H9 (cell line): ENCODE measurements around the gene DGKD. TPM values are rescaled to one million over a fixed set of nuclear protein-coding genes. Genes with fewer than 3 reads are reported as not detected.

Source experiments
- DNase-seq: peaks from one replicate; pipeline ENCODE4 v3.0.0-alpha.2; 2017
- H2AFZ ChIP-seq: one replicate; pipeline ENCODE4 v1.6.1; 2013; ENCODE audit warnings: mild to moderate bottlenecking, low read length, control low read depth, moderate library complexity
- H2AK5ac ChIP-seq: 2 replicates; pipeline ENCODE4 v1.6.1; 2013; ENCODE audit warnings: low read length, control low read depth, mixed read lengths; ENCODE audit not compliant: insufficient read length
- H2BK120ac ChIP-seq: one replicate; pipeline ENCODE4 v1.6.1; 2013; ENCODE audit warnings: low read depth, mild to moderate bottlenecking, low read length, control low read depth, inconsistent platforms; ENCODE audit not compliant: poor library complexity, severe bottlenecking
- H2BK12ac ChIP-seq: 2 replicates; pipeline ENCODE4 v1.6.1; 2013; ENCODE audit warnings: low read length, control low read depth, mixed read lengths, low read depth; ENCODE audit not compliant: insufficient read length
- H2BK15ac ChIP-seq: 2 replicates; pipeline ENCODE4 v1.6.1; 2013; ENCODE audit warnings: low read depth, low read length, control low read depth
- H2BK20ac ChIP-seq: one replicate; pipeline ENCODE4 v1.6.1; 2013; ENCODE audit warnings: low read depth, mild to moderate bottlenecking, low read length, control low read depth, inconsistent platforms; ENCODE audit not compliant: poor library complexity, severe bottlenecking
- H2BK5ac ChIP-seq: 2 replicates; pipeline ENCODE4 v1.6.1; 2013; ENCODE audit warnings: low read length, control low read depth, mixed read lengths; ENCODE audit not compliant: insufficient read length
- H3K14ac ChIP-seq: 2 replicates; pipeline ENCODE4 v1.6.1; 2013; ENCODE audit warnings: low read length, control low read depth; ENCODE audit not compliant: insufficient read depth
- H3K18ac ChIP-seq: 2 replicates; pipeline ENCODE4 v1.6.1; 2013; ENCODE audit warnings: low read depth, mild to moderate bottlenecking, mixed read lengths, low read length, control low read depth; ENCODE audit not compliant: insufficient read length
- H3K23ac ChIP-seq: 2 replicates; pipeline ENCODE4 v1.6.1; 2013; ENCODE audit warnings: low read length, control low read depth, mixed read lengths, low read depth; ENCODE audit not compliant: insufficient read length
- H3K23me2 ChIP-seq: 2 replicates; pipeline ENCODE4 v1.6.1; 2013; ENCODE audit warnings: low read depth, mild to moderate bottlenecking, mixed read lengths, low read length, control low read depth; ENCODE audit not compliant: insufficient read length, poor library complexity, severe bottlenecking
- H3K27ac ChIP-seq: 2 replicates; pipeline ENCODE4 v1.5.1; 2013; ENCODE audit warnings: low read length, control low read depth, mixed read lengths, low read depth; ENCODE audit not compliant: insufficient read length
- H3K27me3 ChIP-seq: 2 replicates; pipeline ENCODE4 v1.6.1; 2013; ENCODE audit warnings: low read length, control low read depth, inconsistent platforms; ENCODE audit not compliant: insufficient read depth
- H3K4ac ChIP-seq: 2 replicates; pipeline ENCODE4 v1.6.1; 2013; ENCODE audit warnings: low read depth, mild to moderate bottlenecking, control low read depth, inconsistent platforms, low read length, moderate library complexity
- H3K4me1 ChIP-seq: 2 replicates; pipeline ENCODE4 v1.6.1; 2013; ENCODE audit warnings: low read length, control low read depth, inconsistent platforms; ENCODE audit not compliant: insufficient read depth
- H3K4me2 ChIP-seq: 2 replicates; pipeline ENCODE4 v1.6.1; 2013; ENCODE audit warnings: low read length, control low read depth, mixed read lengths; ENCODE audit not compliant: insufficient read length, insufficient read depth
- H3K56ac ChIP-seq: 2 replicates; pipeline ENCODE4 v1.6.1; 2013; ENCODE audit warnings: low read depth, mild to moderate bottlenecking, mixed read lengths, low read length, control low read depth; ENCODE audit not compliant: insufficient read length
- H3K79me1 ChIP-seq: 2 replicates; pipeline ENCODE4 v1.6.1; 2013; ENCODE audit warnings: low read depth, mild to moderate bottlenecking, moderate library complexity, low read length, control low read depth, inconsistent platforms; ENCODE audit not compliant: insufficient read depth, poor library complexity, severe bottlenecking
- H3K79me2 ChIP-seq: 2 replicates; pipeline ENCODE4 v1.6.1; 2013; ENCODE audit warnings: low read length, control low read depth, inconsistent platforms; ENCODE audit not compliant: insufficient read depth
- H3K9ac ChIP-seq: 2 replicates; pipeline ENCODE4 v1.6.1; 2013; ENCODE audit warnings: low read length, control low read depth, mixed read lengths; ENCODE audit not compliant: insufficient read length; ENCODE audit errors: extremely low read depth
- H3K9me3 ChIP-seq: one replicate; pipeline ENCODE4 v1.6.1; 2013; ENCODE audit warnings: low read depth, low read length, inconsistent platforms; ENCODE audit not compliant: control insufficient read depth
- H3T11ph ChIP-seq: one replicate; pipeline ENCODE4 v1.6.1; 2013; ENCODE audit warnings: mild to moderate bottlenecking, low read length, control low read depth, inconsistent platforms
- H4K20me1 ChIP-seq: one replicate; pipeline ENCODE4 v1.6.1; 2013; ENCODE audit not compliant: control insufficient read depth, insufficient read length, insufficient read depth
- H4K5ac ChIP-seq: 2 replicates; pipeline ENCODE4 v1.6.1; 2013; ENCODE audit warnings: low read depth, mild to moderate bottlenecking, mixed read lengths, low read length, control low read depth; ENCODE audit not compliant: insufficient read length
- H4K8ac ChIP-seq: replicated peaks from 2 replicates; pipeline ENCODE4 v1.6.1; 2013; ENCODE audit warnings: low read length, control low read depth, mixed read lengths, low read depth; ENCODE audit not compliant: insufficient read length
- H4K91ac ChIP-seq: 2 replicates; pipeline ENCODE4 v1.6.1; 2013; ENCODE audit warnings: low read depth, mild to moderate bottlenecking, moderate library complexity, mixed read lengths, low read length, control low read depth; ENCODE audit not compliant: insufficient read length
- H3K27ac Mint-ChIP-seq, 3 experiments: 2 replicates in 2 of 3; 3 replicates in 1 of 3; pipeline ENCODE4 v1.8.0; 2020 to 2021; ENCODE audit warnings: mixed read lengths in 3 of 3, mild to moderate bottlenecking in 1 of 3, moderate library complexity in 1 of 3
- H3K27me3 Mint-ChIP-seq: 2 replicates; pipeline ENCODE4 v1.8.0; 2021; ENCODE audit warnings: low read depth, mild to moderate bottlenecking, moderate library complexity, mixed read lengths
- H3K36me3 Mint-ChIP-seq, 3 experiments: 2 replicates in 2 of 3; 3 replicates in 1 of 3; pipeline ENCODE4 v1.8.0; 2020 to 2021; ENCODE audit warnings: low read depth in 3 of 3, mixed read lengths in 3 of 3; ENCODE audit not compliant: insufficient read depth in 1 of 3
- H3K4me1 Mint-ChIP-seq, 2 experiments: 2 replicates each; pipeline ENCODE4 v1.8.0; 2020; ENCODE audit warnings: mixed read lengths in 2 of 2
- H3K4me3 Mint-ChIP-seq, 2 experiments: 2 replicates in 1 of 2; 3 replicates in 1 of 2; pipeline ENCODE4 v1.8.0; 2020 to 2021; ENCODE audit warnings: mild to moderate bottlenecking in 2 of 2, mixed read lengths in 2 of 2, moderate library complexity in 1 of 2
- H3K9me3 Mint-ChIP-seq, 2 experiments: 2 replicates in 1 of 2; 3 replicates in 1 of 2; pipeline ENCODE4 v1.8.0; 2020; ENCODE audit warnings: mild to moderate bottlenecking in 2 of 2, mixed read lengths in 2 of 2, moderate library complexity in 1 of 2
- WGBS: extraction: QIAGEN DNeasy Blood & Tissue Kit; methylation state at CpG from one replicate; pipeline ENCODE4 v1.1.7; 2013; ENCODE audit warnings: missing lambda C conversion rate, low lambda C conversion rate, mixed read lengths; ENCODE audit not compliant: insufficient read length; ENCODE audit errors: extremely low coverage; 5-methylcytosine and 5-hydroxymethylcytosine counted together
- total RNA-seq: library from RNA; stranded (reverse); gene quantifications from 2 replicates; pipeline ENCODE4 v1.2.1, GENCODE V29; 2021
- TF ChIP-seq, protein P1 (sequence below): fragments of 200-600 bp; sonication (generic); conservative IDR thresholded peaks from 3 replicates; pipeline ENCODE4 v1.8.0; 2021; ENCODE audit warnings: antibody characterized with exemption, mild to moderate bottlenecking

The DGKD gene
- total RNA-seq, 1 experiment from 2014 or later = 20.7 TPM

GRCh38 chr2:233339427-233339826 is 14.9 kb upstream of the DGKD start:
- TF ChIP-seq, protein P1, sequence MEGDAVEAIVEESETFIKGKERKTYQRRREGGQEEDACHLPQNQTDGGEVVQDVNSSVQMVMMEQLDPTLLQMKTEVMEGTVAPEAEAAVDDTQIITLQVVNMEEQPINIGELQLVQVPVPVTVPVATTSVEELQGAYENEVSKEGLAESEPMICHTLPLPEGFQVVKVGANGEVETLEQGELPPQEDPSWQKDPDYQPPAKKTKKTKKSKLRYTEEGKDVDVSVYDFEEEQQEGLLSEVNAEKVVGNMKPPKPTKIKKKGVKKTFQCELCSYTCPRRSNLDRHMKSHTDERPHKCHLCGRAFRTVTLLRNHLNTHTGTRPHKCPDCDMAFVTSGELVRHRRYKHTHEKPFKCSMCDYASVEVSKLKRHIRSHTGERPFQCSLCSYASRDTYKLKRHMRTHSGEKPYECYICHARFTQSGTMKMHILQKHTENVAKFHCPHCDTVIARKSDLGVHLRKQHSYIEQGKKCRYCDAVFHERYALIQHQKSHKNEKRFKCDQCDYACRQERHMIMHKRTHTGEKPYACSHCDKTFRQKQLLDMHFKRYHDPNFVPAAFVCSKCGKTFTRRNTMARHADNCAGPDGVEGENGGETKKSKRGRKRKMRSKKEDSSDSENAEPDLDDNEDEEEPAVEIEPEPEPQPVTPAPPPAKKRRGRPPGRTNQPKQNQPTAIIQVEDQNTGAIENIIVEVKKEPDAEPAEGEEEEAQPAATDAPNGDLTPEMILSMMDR = no peak
- no CpG with 5 or more reads among the region's 3 CpGs for WGBS
- Histone ChIP-seq H3K79me2 (no peaks in the 10 kb centered on the region), H3K4ac (no peak overlapping the region), H3K9ac (no peak overlapping the region), H4K5ac (no peak overlapping the region), H3K23ac (no peak overlapping the region), H2BK20ac (no peak overlapping the region), H2AK5ac (no peak overlapping the region), H3K18ac (no peak overlapping the region), H2BK5ac (no peak overlapping the region), H3K27ac (no peak overlapping the region), H3K4me2 (no peak overlapping the region), H2BK15ac (no peak overlapping the region), H4K91ac (no peak overlapping the region), H3K9me3 (no peaks in the 10 kb centered on the region), H3K14ac (no peak overlapping the region), H3K4me1 (no peaks in the 10 kb centered on the region), H3K79me1 (no peaks in the 10 kb centered on the region), H3K27me3 (no peaks in the 10 kb centered on the region), H2BK120ac (no peak overlapping the region), H3K23me2 (no peaks in the 10 kb centered on the region), H2AFZ (no peak overlapping the region), H3T11ph (no peak overlapping the region), H3K56ac (no peak overlapping the region), H4K8ac (no peak overlapping the region), H4K20me1 (no peaks in the 10 kb centered on the region), H2BK12ac (no peak overlapping the region)
- peaks cover 0 to 5% (median 0%) of the 10 kb centered on the region in 3 experiments; a peak in 1 of 7 replicates for H3K36me3 Mint-ChIP-seq
- H3K9me3 Mint-ChIP-seq = peaks cover 4 to 6% of the 10 kb centered on the region in 2 experiments; a peak in 3 of 5 replicates
- no peak overlapping the region for H3K4me3 Mint-ChIP-seq
- 0 out of 4 replicates have a peak, but pooled peaks cover 3 to 4% of the 10 kb centered on the region in 2 experiments for H3K4me1 Mint-ChIP-seq
- no peak for DNase-seq
- H3K27me3 Mint-ChIP-seq = peaks cover 60% of the 10 kb centered on the region
- no peak overlapping the region for H3K27ac Mint-ChIP-seq
